HepG2 (cell line): ENCODE results near the gene MYBPC3. TPM values are rescaled to one million over a fixed set of nuclear protein-coding genes. Genes with fewer than 3 reads are reported as not detected.

Experiments used
- ATAC-seq: fragments of 200-7000 bp; cut with Tn5 transposase; 3 replicates; pipeline ENCODE4 v1.9.1; 2020; ENCODE audit warnings: mild to moderate bottlenecking, moderate library complexity
- BruUV-seq: library from RNA; stranded (reverse); fragments of 400-500 nt; replicated peaks from 2 replicates; lab custom pipeline; 2021; lab: Mats Ljungman, UMichigan
- CTCF ChIA-PET: fragments of 300-600 bp; formaldehyde crosslinking; extraction: SDS; loops from one replicate; lab custom pipeline; 2021; ENCODE audit warnings: low total read pairs, inconsistent platforms, low intra/inter-chr PET ratio; lab: Yijun Ruan, JAX
- POLR2A ChIA-PET: fragments of 350-600 bp; sonication (Branson Sonifier 250); formaldehyde crosslinking; loops from one replicate; lab custom pipeline; 2020; ENCODE audit warnings: antibody characterized with exemption, inconsistent platforms; lab: Yijun Ruan, JAX
- DNase-seq: peaks from one replicate; pipeline ENCODE4 v3.0.0-alpha.2; 2015; ENCODE audit warnings: low spot score
- FAIRE-seq: peaks from 3 replicates; lab custom pipeline; 2011; peaks lifted over from hg19 to GRCh38; lab: Jason Lieb, UNC
- H2AFZ ChIP-seq: one replicate; pipeline ENCODE4 v1.6.1; 2011; ENCODE audit warnings: low read length, inconsistent platforms
- H3K27ac ChIP-seq: fragments of 300-600 bp; 3 replicates; pipeline ENCODE4 v1.8.0; 2011; ENCODE audit warnings: mixed run types, mild to moderate bottlenecking, mixed read lengths, low read length, inconsistent platforms; ENCODE audit not compliant: insufficient read depth; ENCODE audit errors: extremely low read length
- H3K27me3 ChIP-seq, 2 experiments: fragments of 200-600 bp in 1 of 2; 2 replicates in 1 of 2; 3 replicates in 1 of 2; pipeline versions ENCODE4 v1.6.0 to v1.8.0; 2011; ENCODE audit warnings: low read length in 2 of 2, mild to moderate bottlenecking in 2 of 2, moderate library complexity in 2 of 2, inconsistent platforms in 1 of 2; ENCODE audit not compliant: insufficient read depth in 2 of 2, control insufficient read depth in 1 of 2
- H3K36me3 ChIP-seq, 2 experiments: fragments of 200-600 bp in 1 of 2; replicated peaks in 1 of 2; 2 replicates in 1 of 2; 3 replicates in 1 of 2; pipeline versions ENCODE4 v1.5.1 to v1.8.0; 2011; ENCODE audit warnings: low read length in 2 of 2, inconsistent platforms in 1 of 2; ENCODE audit not compliant: insufficient read depth in 2 of 2, control insufficient read depth in 1 of 2
- H3K4me1 ChIP-seq: 2 replicates; pipeline ENCODE4 v1.5.1; 2012; ENCODE audit warnings: low read length, inconsistent platforms; ENCODE audit not compliant: insufficient read depth
- H3K4me2 ChIP-seq: 2 replicates; pipeline ENCODE4 v1.6.0; 2011; ENCODE audit warnings: low read depth, low read length, inconsistent platforms
- H3K4me3 ChIP-seq, 3 experiments: fragments of 200-600 bp in 1 of 3; sonication (generic), shearing (Covaris generic) in 1 of 3; replicated peaks in 1 of 3; 2 replicates each; pipeline ENCODE4 v1.5.1; 2011 to 2016; ENCODE audit warnings: low read length in 3 of 3, inconsistent platforms in 2 of 3, low read depth in 2 of 3, mild to moderate bottlenecking in 2 of 3, control low read depth in 1 of 3, mixed read lengths in 1 of 3; ENCODE audit not compliant: insufficient read depth in 1 of 3
- H3K79me2 ChIP-seq: one replicate; pipeline ENCODE4 v1.6.1; 2011; ENCODE audit warnings: low read length, inconsistent platforms; ENCODE audit not compliant: insufficient read depth
- H3K9ac ChIP-seq: 2 replicates; pipeline ENCODE4 v1.6.0; 2011; ENCODE audit warnings: mild to moderate bottlenecking, low read depth, low read length, inconsistent platforms; ENCODE audit not compliant: insufficient read depth
- H3K9me3 ChIP-seq: 2 replicates; pipeline ENCODE4 v1.5.1; 2012; ENCODE audit warnings: mild to moderate bottlenecking, low read length
- H4K20me1 ChIP-seq: 2 replicates; pipeline ENCODE4 v1.6.0; 2011; ENCODE audit warnings: inconsistent platforms, mild to moderate bottlenecking, low read length, moderate library complexity; ENCODE audit not compliant: insufficient read depth
- AGO2 ChIP-seq: fragments of 200-400 bp; formaldehyde crosslinking; optimal IDR thresholded peaks from 2 replicates; pipeline ENCODE3; 2017; ENCODE audit warnings: mild to moderate bottlenecking, low read depth, low read length, moderate library complexity
- ARHGAP35 ChIP-seq: sonication (generic); formaldehyde crosslinking; IDR thresholded peaks from 2 replicates; pipeline ENCODE4 v1.9.0; 2022; ENCODE audit warnings: mild to moderate bottlenecking, inconsistent platforms, moderate library complexity, missing genetic modification reagents, borderline replicate concordance
- HDAC2 ChIP-seq: sonication (generic); formaldehyde crosslinking; IDR thresholded peaks from 2 replicates; pipeline ENCODE4 v1.4.0; 2020; ENCODE audit warnings: missing genetic modification reagents
- JDP2 ChIP-seq: sonication (generic); formaldehyde crosslinking; IDR thresholded peaks from 2 replicates; pipeline ENCODE4 v1.8.1; 2022; ENCODE audit warnings: missing genetic modification reagents, borderline replicate concordance
- SOX5 ChIP-seq: IDR thresholded peaks from 2 replicates; pipeline ENCODE4 v1.6.1; 2016; ENCODE audit warnings: borderline replicate concordance
- ZNF367 ChIP-seq: sonication (generic); formaldehyde crosslinking; IDR thresholded peaks from 2 replicates; pipeline ENCODE4 v1.4.0; 2020; ENCODE audit warnings: missing genetic modification reagents, borderline replicate concordance
- ZNF607 ChIP-seq: sonication (generic); formaldehyde crosslinking; IDR thresholded peaks from 2 replicates; pipeline ENCODE4 v1.5.1; 2020; ENCODE audit warnings: missing genetic modification reagents, mild to moderate bottlenecking, borderline replicate concordance
- whole genome bisulfite sequencing: methylation state at CpG from one replicate; pipeline ENCODE4 v1.1.6; 2017; ENCODE audit warnings: low lambda C conversion rate; 5-methylcytosine and 5-hydroxymethylcytosine counted together
- in situ Hi-C: cut with HindIII; loops from 2 replicates; pipeline ENCODE4 v1.10.0; 2017; ENCODE audit warnings: low pct_unique_long_range_greater_than_20kb; ENCODE audit not compliant: extremely low pct_ligation_motif_present
- intact Hi-C: fragments of 100-400 bp; cut with micrococcal nuclease; formaldehyde crosslinking; loops from one replicate; pipeline ENCODE4 v1.10.0; 2022; ENCODE audit not compliant: unreplicated experiment
- polyA plus RNA-seq, 8 experiments: library from polyadenylated mRNA; depleted of rRNA in 3 of 8; stranded (reverse) in 7 of 8; unstranded in 1 of 8; fragments of >200 nt; fragmentation: Illumina TruSeq in 4 of 8; extraction: Trizol in 4 of 8; gene quantifications; 2 replicates each; pipeline versions ENCODE4 v1.2.1 to v1.2.3, GENCODE V29; 2011 to 2016; ENCODE audit warnings: low read depth in 4 of 8, missing spikeins in 1 of 8, mixed read lengths in 1 of 8; ENCODE audit not compliant: insufficient read depth in 1 of 8
- total RNA-seq, 5 experiments: library from RNA; depleted of rRNA; stranded (reverse); fragments of >200 nt; fragmentation: Illumina TruSeq; extraction: Trizol; gene quantifications; 2 replicates each; pipeline ENCODE4 v1.2.3, GENCODE V29; 2016; ENCODE audit warnings: low read depth in 1 of 5
- TF ChIP-seq, protein P1 (sequence below): conservative IDR thresholded peaks from 2 replicates; pipeline ENCODE4 v1.6.1; 2018; ENCODE audit warnings: missing genetic modification reagents
- TF ChIP-seq, protein P2 (sequence below): sonication (generic); formaldehyde crosslinking; IDR thresholded peaks from 2 replicates; pipeline ENCODE4 v1.4.0; 2020; ENCODE audit warnings: missing genetic modification reagents
- TF ChIP-seq, protein P3 (sequence below): sonication (generic); formaldehyde crosslinking; IDR thresholded peaks from 2 replicates; pipeline ENCODE4 v1.5.1; 2020; ENCODE audit warnings: missing genetic modification reagents, mild to moderate bottlenecking, borderline replicate concordance
- TF ChIP-seq, protein P4 (sequence below): sonication (generic); formaldehyde crosslinking; IDR thresholded peaks from 2 replicates; pipeline ENCODE4 v1.5.0; 2020; ENCODE audit warnings: missing genetic modification reagents
- TF ChIP-seq, protein P5 (sequence below): IDR thresholded peaks from 2 replicates; pipeline ENCODE4 v1.6.1; 2016; ENCODE audit warnings: low read depth

The MYBPC3 gene
- total and polyA plus RNA-seq, 2 of the 13 experiments (the other 11 are each of a cell fraction or from before 2014, with no cell fraction given): not detected

DNA sequence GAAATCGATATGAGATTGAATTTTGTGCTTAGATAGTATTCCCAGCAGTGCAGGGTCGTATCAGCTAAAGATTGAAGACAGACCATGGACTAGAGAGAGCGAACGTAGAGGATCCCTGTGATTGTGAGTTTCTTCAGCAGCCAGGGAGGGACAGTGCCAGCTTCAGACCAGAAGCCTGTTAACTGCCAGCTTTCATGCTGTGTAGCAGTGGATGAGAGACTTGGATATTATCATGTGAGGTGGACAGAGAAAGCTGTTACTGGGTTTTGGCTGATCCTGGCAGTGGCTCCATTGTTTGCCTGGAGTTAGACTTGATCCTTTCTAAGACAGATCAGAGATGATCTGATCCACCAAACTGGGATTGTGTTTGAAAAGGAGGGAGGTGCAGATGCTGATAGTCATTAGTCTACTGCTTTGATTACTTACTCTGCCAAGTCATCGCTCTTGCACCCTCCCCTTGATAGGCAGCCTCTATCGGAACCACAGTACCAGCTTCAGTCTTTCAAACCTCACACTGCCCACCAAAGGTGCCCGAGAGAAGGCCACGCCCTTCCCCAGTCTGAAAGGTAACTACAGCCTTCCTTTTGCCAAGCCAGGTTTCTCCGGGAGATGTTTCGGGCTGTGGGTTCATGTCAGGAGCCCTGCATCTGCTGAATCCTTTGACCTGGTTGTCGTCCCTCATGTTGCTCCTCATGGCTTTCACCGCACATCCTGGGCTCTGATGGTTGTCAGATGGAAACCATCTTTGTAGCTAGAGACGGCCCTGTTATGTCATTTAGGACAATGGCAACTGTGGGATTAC is 66.3 kb downstream of the MYBPC3 start:
- Histone ChIP-seq H3K79me2 (no peaks in the 10 kb centered on the region), H3K9ac (no peak overlapping the region), H4K20me1 (no peaks in the 10 kb centered on the region), H3K27me3 (no peaks in the 10 kb centered on the region), H3K4me2 (no peak overlapping the region), H3K4me3 (no peak overlapping the region), H3K36me3 (peaks cover 46 to 79% of the 10 kb centered on the region in 2 experiments), H2AFZ (no peak overlapping the region), H3K4me1 (peaks cover 9% of the 10 kb centered on the region), H3K9me3 (no peaks in the 10 kb centered on the region), H3K27ac (no peak overlapping the region)
- in situ Hi-C loops (no loop called here), intact Hi-C loops (no loop called here)
- no TSS peak for BruUV-seq
- WGBS: 98% methylated on average over 13 of the region's 13 CpGs
- ChIA-PET CTCF (no interaction called here), POLR2A (no interaction called here)
- ATAC-seq (no peak), DNase-seq (no peak), FAIRE-seq (no peak)
- TF ChIP-seq ARHGAP35 (CRISPR knock-in tag): no peak
- TF ChIP-seq, protein P1, sequence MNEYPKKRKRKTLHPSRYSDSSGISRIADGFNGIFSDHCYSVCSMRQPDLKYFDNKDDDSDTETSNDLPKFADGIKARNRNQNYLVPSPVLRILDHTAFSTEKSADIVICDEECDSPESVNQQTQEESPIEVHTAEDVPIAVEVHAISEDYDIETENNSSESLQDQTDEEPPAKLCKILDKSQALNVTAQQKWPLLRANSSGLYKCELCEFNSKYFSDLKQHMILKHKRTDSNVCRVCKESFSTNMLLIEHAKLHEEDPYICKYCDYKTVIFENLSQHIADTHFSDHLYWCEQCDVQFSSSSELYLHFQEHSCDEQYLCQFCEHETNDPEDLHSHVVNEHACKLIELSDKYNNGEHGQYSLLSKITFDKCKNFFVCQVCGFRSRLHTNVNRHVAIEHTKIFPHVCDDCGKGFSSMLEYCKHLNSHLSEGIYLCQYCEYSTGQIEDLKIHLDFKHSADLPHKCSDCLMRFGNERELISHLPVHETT (CRISPR knock-in tag): no peak
- TF ChIP-seq, protein P2, sequence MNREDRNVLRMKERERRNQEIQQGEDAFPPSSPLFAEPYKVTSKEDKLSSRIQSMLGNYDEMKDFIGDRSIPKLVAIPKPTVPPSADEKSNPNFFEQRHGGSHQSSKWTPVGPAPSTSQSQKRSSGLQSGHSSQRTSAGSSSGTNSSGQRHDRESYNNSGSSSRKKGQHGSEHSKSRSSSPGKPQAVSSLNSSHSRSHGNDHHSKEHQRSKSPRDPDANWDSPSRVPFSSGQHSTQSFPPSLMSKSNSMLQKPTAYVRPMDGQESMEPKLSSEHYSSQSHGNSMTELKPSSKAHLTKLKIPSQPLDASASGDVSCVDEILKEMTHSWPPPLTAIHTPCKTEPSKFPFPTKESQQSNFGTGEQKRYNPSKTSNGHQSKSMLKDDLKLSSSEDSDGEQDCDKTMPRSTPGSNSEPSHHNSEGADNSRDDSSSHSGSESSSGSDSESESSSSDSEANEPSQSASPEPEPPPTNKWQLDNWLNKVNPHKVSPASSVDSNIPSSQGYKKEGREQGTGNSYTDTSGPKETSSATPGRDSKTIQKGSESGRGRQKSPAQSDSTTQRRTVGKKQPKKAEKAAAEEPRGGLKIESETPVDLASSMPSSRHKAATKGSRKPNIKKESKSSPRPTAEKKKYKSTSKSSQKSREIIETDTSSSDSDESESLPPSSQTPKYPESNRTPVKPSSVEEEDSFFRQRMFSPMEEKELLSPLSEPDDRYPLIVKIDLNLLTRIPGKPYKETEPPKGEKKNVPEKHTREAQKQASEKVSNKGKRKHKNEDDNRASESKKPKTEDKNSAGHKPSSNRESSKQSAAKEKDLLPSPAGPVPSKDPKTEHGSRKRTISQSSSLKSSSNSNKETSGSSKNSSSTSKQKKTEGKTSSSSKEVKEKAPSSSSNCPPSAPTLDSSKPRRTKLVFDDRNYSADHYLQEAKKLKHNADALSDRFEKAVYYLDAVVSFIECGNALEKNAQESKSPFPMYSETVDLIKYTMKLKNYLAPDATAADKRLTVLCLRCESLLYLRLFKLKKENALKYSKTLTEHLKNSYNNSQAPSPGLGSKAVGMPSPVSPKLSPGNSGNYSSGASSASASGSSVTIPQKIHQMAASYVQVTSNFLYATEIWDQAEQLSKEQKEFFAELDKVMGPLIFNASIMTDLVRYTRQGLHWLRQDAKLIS (CRISPR knock-in tag): no peak
- TF ChIP-seq ZNF367 (CRISPR knock-in tag): no peak
- no peak for TF ChIP-seq HDAC2 (CRISPR knock-in tag)
- no peak for TF ChIP-seq SOX5 (CRISPR knock-in tag)
- TF ChIP-seq, protein P3, sequence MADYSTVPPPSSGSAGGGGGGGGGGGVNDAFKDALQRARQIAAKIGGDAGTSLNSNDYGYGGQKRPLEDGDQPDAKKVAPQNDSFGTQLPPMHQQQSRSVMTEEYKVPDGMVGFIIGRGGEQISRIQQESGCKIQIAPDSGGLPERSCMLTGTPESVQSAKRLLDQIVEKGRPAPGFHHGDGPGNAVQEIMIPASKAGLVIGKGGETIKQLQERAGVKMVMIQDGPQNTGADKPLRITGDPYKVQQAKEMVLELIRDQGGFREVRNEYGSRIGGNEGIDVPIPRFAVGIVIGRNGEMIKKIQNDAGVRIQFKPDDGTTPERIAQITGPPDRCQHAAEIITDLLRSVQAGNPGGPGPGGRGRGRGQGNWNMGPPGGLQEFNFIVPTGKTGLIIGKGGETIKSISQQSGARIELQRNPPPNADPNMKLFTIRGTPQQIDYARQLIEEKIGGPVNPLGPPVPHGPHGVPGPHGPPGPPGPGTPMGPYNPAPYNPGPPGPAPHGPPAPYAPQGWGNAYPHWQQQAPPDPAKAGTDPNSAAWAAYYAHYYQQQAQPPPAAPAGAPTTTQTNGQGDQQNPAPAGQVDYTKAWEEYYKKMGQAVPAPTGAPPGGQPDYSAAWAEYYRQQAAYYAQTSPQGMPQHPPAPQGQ (CRISPR knock-in tag): no peak
- TF ChIP-seq, protein P4, sequence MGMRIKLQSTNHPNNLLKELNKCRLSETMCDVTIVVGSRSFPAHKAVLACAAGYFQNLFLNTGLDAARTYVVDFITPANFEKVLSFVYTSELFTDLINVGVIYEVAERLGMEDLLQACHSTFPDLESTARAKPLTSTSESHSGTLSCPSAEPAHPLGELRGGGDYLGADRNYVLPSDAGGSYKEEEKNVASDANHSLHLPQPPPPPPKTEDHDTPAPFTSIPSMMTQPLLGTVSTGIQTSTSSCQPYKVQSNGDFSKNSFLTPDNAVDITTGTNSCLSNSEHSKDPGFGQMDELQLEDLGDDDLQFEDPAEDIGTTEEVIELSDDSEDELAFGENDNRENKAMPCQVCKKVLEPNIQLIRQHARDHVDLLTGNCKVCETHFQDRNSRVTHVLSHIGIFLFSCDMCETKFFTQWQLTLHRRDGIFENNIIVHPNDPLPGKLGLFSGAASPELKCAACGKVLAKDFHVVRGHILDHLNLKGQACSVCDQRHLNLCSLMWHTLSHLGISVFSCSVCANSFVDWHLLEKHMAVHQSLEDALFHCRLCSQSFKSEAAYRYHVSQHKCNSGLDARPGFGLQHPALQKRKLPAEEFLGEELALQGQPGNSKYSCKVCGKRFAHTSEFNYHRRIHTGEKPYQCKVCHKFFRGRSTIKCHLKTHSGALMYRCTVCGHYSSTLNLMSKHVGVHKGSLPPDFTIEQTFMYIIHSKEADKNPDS: no peak
- TF ChIP-seq ZNF607 (CRISPR knock-in tag): no peak
- no peak for TF ChIP-seq AGO2
- TF ChIP-seq JDP2 (CRISPR knock-in tag): no peak
- TF ChIP-seq, protein P5, sequence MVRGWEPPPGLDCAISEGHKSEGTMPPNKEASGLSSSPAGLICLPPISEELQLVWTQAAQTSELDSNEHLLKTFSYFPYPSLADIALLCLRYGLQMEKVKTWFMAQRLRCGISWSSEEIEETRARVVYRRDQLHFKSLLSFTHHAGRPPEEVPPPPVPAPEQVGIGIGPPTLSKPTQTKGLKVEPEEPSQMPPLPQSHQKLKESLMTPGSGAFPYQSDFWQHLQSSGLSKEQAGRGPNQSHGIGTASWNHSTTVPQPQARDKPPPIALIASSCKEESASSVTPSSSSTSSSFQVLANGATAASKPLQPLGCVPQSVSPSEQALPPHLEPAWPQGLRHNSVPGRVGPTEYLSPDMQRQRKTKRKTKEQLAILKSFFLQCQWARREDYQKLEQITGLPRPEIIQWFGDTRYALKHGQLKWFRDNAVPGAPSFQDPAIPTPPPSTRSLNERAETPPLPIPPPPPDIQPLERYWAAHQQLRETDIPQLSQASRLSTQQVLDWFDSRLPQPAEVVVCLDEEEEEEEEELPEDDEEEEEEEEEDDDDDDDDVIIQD (CRISPR knock-in tag): no peak
